Endothelial cell of umbilical vein (primary cell): Measurements from ENCODE around the gene TEKTIP1. TPM values are rescaled to one million over a fixed set of nuclear protein-coding genes. Genes with fewer than 3 reads are reported as not detected.

Experiments
- BruUV-seq: library from RNA; stranded (reverse); fragments of 400-500 nt; replicated peaks from 2 replicates; lab custom pipeline; 2021; lab: Mats Ljungman, UMichigan
- CTCF ChIA-PET: fragments of 300-600, 350-600 bp; sonication (Branson Sonifier 250); formaldehyde crosslinking; loops from one replicate; lab custom pipeline; 2021; ENCODE audit warnings: antibody characterized with exemption, inconsistent platforms; lab: Charles Lee
- POLR2A ChIA-PET: fragments of 300-600, 350-600 bp; sonication (Branson Sonifier 250); formaldehyde crosslinking; loops from one replicate; lab custom pipeline; 2021; ENCODE audit warnings: antibody characterized with exemption, inconsistent platforms; lab: Charles Lee
- DNase-seq: peaks from one replicate; pipeline ENCODE4 v3.0.0-alpha.2; 2011; ENCODE audit warnings: low read depth, low spot score
- FAIRE-seq: peaks from 2 replicates; lab custom pipeline; 2011; peaks lifted over from hg19 to GRCh38; lab: Jason Lieb, UNC
- H2AFZ ChIP-seq: 2 replicates; pipeline ENCODE4 v1.6.0; 2012; ENCODE audit warnings: low read depth, low read length, control low read depth, inconsistent platforms
- H3K27ac ChIP-seq: 2 replicates; pipeline ENCODE4 v1.5.1; 2011; ENCODE audit warnings: low read depth, mild to moderate bottlenecking, control low read depth, low read length, moderate library complexity; ENCODE audit not compliant: insufficient read depth
- H3K27me3 ChIP-seq, 2 experiments: 2 replicates each; pipeline versions ENCODE4 v1.6.0 to v1.6.1; 2011; ENCODE audit warnings: low read length in 2 of 2, mixed read lengths in 1 of 2; ENCODE audit not compliant: control insufficient read depth in 2 of 2, insufficient read depth in 2 of 2
- H3K36me3 ChIP-seq, 2 experiments: 2 replicates in 1 of 2; 3 replicates in 1 of 2; pipeline ENCODE4 v1.5.1; 2011; ENCODE audit warnings: low read length in 2 of 2, mild to moderate bottlenecking in 1 of 2, moderate library complexity in 1 of 2; ENCODE audit not compliant: control insufficient read depth in 2 of 2, insufficient read depth in 2 of 2; ENCODE audit errors: extremely low read depth in 1 of 2
- H3K4me1 ChIP-seq: 3 replicates; pipeline ENCODE4 v1.5.1; 2011; ENCODE audit warnings: mild to moderate bottlenecking, low read length; ENCODE audit not compliant: control insufficient read depth, insufficient read depth; ENCODE audit errors: extremely low read depth
- H3K4me2 ChIP-seq: 2 replicates; pipeline ENCODE4 v1.6.1; 2011; ENCODE audit warnings: low read length, control low read depth, mixed read lengths; ENCODE audit not compliant: insufficient read depth
- H3K4me3 ChIP-seq, 3 experiments: fragments of 200-600 bp in 1 of 3; sonication (generic), shearing (Covaris generic) in 1 of 3; replicated peaks in 1 of 3; 2 replicates each; pipeline ENCODE4 v1.5.1; 2011 to 2016; ENCODE audit warnings: control low read depth in 3 of 3, low read length in 3 of 3, mild to moderate bottlenecking in 2 of 3, inconsistent platforms in 1 of 3, low read depth in 1 of 3, moderate library complexity in 1 of 3; ENCODE audit not compliant: insufficient read depth in 1 of 3
- H3K79me2 ChIP-seq: 2 replicates; pipeline ENCODE4 v1.6.0; 2012; ENCODE audit warnings: low read length, inconsistent platforms; ENCODE audit not compliant: control insufficient read depth, insufficient read depth
- H3K9ac ChIP-seq: replicated peaks from 2 replicates; pipeline ENCODE3; 2011; ENCODE audit warnings: low read length, control low read depth; ENCODE audit not compliant: insufficient read depth; ENCODE audit errors: extremely low read depth
- H3K9me1 ChIP-seq: replicated peaks from 3 replicates; pipeline ENCODE4 v1.6.0; 2011; ENCODE audit warnings: mild to moderate bottlenecking, low read length; ENCODE audit not compliant: control insufficient read depth, insufficient read depth; ENCODE audit errors: extremely low read depth
- H3K9me3 ChIP-seq: replicated peaks from 2 replicates; pipeline ENCODE4 v1.5.1; 2012; ENCODE audit warnings: low read length, inconsistent platforms; ENCODE audit not compliant: control insufficient read depth, insufficient read depth
- H4K20me1 ChIP-seq: replicated peaks from 2 replicates; pipeline ENCODE3; 2011; ENCODE audit warnings: mild to moderate bottlenecking, low read length; ENCODE audit not compliant: control insufficient read depth, insufficient read depth; ENCODE audit errors: extremely low read depth
- CTCF ChIP-seq, 2 donors: IDR thresholded peaks; 1 replicate in 1 of 2; 2 replicates in 1 of 2; pipeline ENCODE4 v1.5.1; 2011; ENCODE audit warnings: low read length in 2 of 2, mild to moderate bottlenecking in 2 of 2, moderate library complexity in 2 of 2, control low read depth in 1 of 2, inconsistent platforms in 1 of 2, low read depth in 1 of 2; ENCODE audit not compliant: insufficient read depth in 1 of 2; ENCODE audit errors: extremely low read depth in 1 of 2
- EZH2 ChIP-seq: IDR thresholded peaks from 2 replicates; pipeline ENCODE4 v1.6.1; 2012; ENCODE audit warnings: borderline replicate concordance, low read depth, mild to moderate bottlenecking, moderate library complexity, low read length, inconsistent platforms; ENCODE audit not compliant: severe bottlenecking
- FOS ChIP-seq: IDR thresholded peaks from 2 replicates; pipeline ENCODE4 v1.6.1; 2011; ENCODE audit warnings: mild to moderate bottlenecking, low read length, moderate library complexity, borderline replicate concordance; ENCODE audit not compliant: insufficient read depth
- GATA2 ChIP-seq: IDR thresholded peaks from 2 replicates; pipeline ENCODE4 v1.7.0; 2011; ENCODE audit warnings: low read depth, mild to moderate bottlenecking, moderate library complexity, mixed read lengths, low read length; ENCODE audit not compliant: insufficient read length, insufficient read depth
- JUN ChIP-seq: IDR thresholded peaks from 2 replicates; pipeline ENCODE4 v1.6.1; 2011; ENCODE audit warnings: borderline replicate concordance, low read depth; ENCODE audit not compliant: insufficient read length, insufficient read depth
- MYC ChIP-seq: IDR thresholded peaks from one replicate; pipeline ENCODE4 v1.6.1; 2011; ENCODE audit warnings: mild to moderate bottlenecking, low read depth, low read length
- POLR2A ChIP-seq: IDR thresholded peaks from 2 replicates; pipeline ENCODE4 v1.6.1; 2012; ENCODE audit warnings: low read depth, mild to moderate bottlenecking, control low read depth, low read length
- POLR2AphosphoS5 ChIP-seq: IDR thresholded peaks from 2 replicates; pipeline ENCODE4 v1.6.1; 2012; ENCODE audit warnings: low read depth, mild to moderate bottlenecking, control low read depth, low read length, moderate library complexity; ENCODE audit not compliant: insufficient read depth
- dilution Hi-C: fragments of 300-500 bp; cut with MboI; formaldehyde crosslinking; loops from one replicate; pipeline ENCODE4 v1.15.0; 2019; ENCODE audit warnings: low sequenced_read_pairs; ENCODE audit not compliant: extremely low pct_ligation_motif_present
- intact Hi-C: fragments of 100-400 bp; cut with micrococcal nuclease; formaldehyde crosslinking; loops from one replicate; pipeline ENCODE4 v1.10.0; 2022
- polyA plus RNA-seq, 4 experiments: library from polyadenylated mRNA; depleted of rRNA in 3 of 4; stranded (reverse) in 3 of 4; unstranded in 1 of 4; fragments of >200 nt; gene quantifications; 2 replicates each; pipeline versions ENCODE4 v1.2.1 to v1.2.3, GENCODE V29; 2011 to 2012; ENCODE audit warnings: missing spikeins in 1 of 4
- total RNA-seq: library from RNA; stranded (reverse); gene quantifications from 2 replicates; pipeline ENCODE4 v1.2.3, GENCODE V29; 2021
- TF ChIP-seq, protein P1 (sequence below): IDR thresholded peaks from 2 replicates; pipeline ENCODE4 v1.6.1; 2011; ENCODE audit not compliant: insufficient read depth, insufficient read length

TEKTIP1 gene
- total and polyA plus RNA-seq, 2 donors (not counting 3 experiments of a cell fraction or from before 2014, with no cell fraction given): 0.73 TPM; not detected in 1

GRCh38 chr19:3539756-3540118 lies 763 bp downstream of the TEKTIP1 start:
- no peak overlapping the region for H3K27ac ChIP-seq
- dilution Hi-C loops: no loop called here
- no peaks in the 10 kb centered on the region for H3K4me1 ChIP-seq
- H3K9me1 ChIP-seq: no peaks in the 10 kb centered on the region
- H4K20me1 ChIP-seq: no peaks in the 10 kb centered on the region
- H3K79me2 ChIP-seq: no peaks in the 10 kb centered on the region
- POLR2A ChIA-PET: no interaction called here
- BruUV-seq: no TSS peak
- H2AFZ ChIP-seq: no peak overlapping the region
- TF ChIP-seq JUN: no peak
- TF ChIP-seq POLR2AphosphoS5: no peak
- no peak for TF ChIP-seq EZH2
- TF ChIP-seq FOS: no peak
- no peak for TF ChIP-seq CTCF (IDR thresholded peaks at IDR 0.05; ENCODE audit: extremely low read depth in 1 of 2, insufficient read depth in 1 of 2, low read depth in 1 of 2, low read length in 2 of 2)
- TF ChIP-seq POLR2A: no peak
- TF ChIP-seq, protein P1, sequence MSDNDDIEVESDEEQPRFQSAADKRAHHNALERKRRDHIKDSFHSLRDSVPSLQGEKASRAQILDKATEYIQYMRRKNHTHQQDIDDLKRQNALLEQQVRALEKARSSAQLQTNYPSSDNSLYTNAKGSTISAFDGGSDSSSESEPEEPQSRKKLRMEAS: no peak
- no peak for TF ChIP-seq GATA2
- TF ChIP-seq MYC: no peak
- H3K9ac ChIP-seq: no peak overlapping the region
- FAIRE-seq: no peak
- H3K36me3 ChIP-seq: peaks cover 0 to 9% of the 10 kb centered on the region in 2 experiments
- CTCF ChIA-PET: no interaction called here
- no peak overlapping the region for H3K4me3 ChIP-seq
- intact Hi-C loops: no loop called here
- H3K9me3 ChIP-seq: no peaks in the 10 kb centered on the region
- no peak overlapping the region for H3K4me2 ChIP-seq
- no peaks in the 10 kb centered on the region for H3K27me3 ChIP-seq
- DNase-seq: no peak
